BJ (cell line): ENCODE results near the gene FHOD3. TPM values are rescaled to one million over a fixed set of nuclear protein-coding genes. Genes with fewer than 3 reads are reported as not detected.

Experiments used
- CTCF ChIA-PET: fragments of 350-600 bp; formaldehyde crosslinking; extraction: SDS; loops from one replicate; lab custom pipeline; 2021; ENCODE audit warnings: antibody characterized with exemption, inconsistent platforms; lab: Yijun Ruan, JAX
- POLR2A ChIA-PET: fragments of 300-600 bp; sonication (Branson Sonifier 250); formaldehyde crosslinking; extraction: SDS; loops from one replicate; lab custom pipeline; 2021; ENCODE audit warnings: antibody characterized with exemption; lab: Charles Lee
- DNase-seq: peaks from one replicate; pipeline ENCODE4 v3.0.0-alpha.2; 2011; ENCODE audit warnings: low read depth
- H3K27me3 ChIP-seq: 2 replicates; pipeline ENCODE4 v1.6.0; 2011; ENCODE audit warnings: low read length; ENCODE audit not compliant: control insufficient read depth, insufficient read depth
- H3K36me3 ChIP-seq: 2 replicates; pipeline ENCODE4 v1.5.1; 2011; ENCODE audit warnings: low read length; ENCODE audit not compliant: control insufficient read depth, insufficient read depth
- H3K4me3 ChIP-seq: 2 replicates; pipeline ENCODE4 v1.5.1; 2011; ENCODE audit warnings: low read depth, mild to moderate bottlenecking, control low read depth, low read length
- polyA plus RNA-seq: library from polyadenylated mRNA; depleted of rRNA; stranded (reverse); fragments of >200 nt; gene quantifications from 2 replicates; pipeline ENCODE4 v1.2.3, GENCODE V29; 2011
- TF ChIP-seq, protein P1 (sequence below): IDR thresholded peaks from 2 replicates; pipeline ENCODE4 v1.5.1; 2011; ENCODE audit warnings: low read depth, mild to moderate bottlenecking, control low read depth, inconsistent platforms, low read length, moderate library complexity; ENCODE audit not compliant: insufficient read depth

Gene FHOD3
- polyA plus RNA-seq, 1 experiment = 24.6 TPM

DNA sequence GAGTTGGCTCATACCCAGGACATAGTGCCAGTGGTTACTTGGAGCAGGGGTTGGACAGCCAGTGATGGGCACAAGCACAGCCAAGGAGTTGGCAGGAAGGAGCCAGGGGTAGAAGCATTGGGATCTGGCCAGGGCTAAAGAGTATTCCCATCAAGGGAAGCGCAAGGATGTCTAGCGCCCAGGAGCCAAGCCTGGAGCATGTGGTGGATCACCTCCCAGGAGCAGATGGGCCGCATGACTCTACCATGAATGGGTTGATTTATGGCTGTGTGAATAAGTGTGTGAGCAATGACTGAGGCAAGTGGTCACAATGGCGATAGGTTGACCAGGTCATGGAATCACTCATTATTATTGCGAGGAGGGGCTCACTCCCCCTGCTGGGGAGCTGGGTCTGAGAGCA, 111.1 kb downstream of the FHOD3 start:
- ChIA-PET CTCF (interaction anchor here (1.0 to 1.1 kb wide), 2 partner anchors 9 to 10 kb away, joined by 3 read pairs; no protein-coding TSS in a partner anchor), POLR2A (no interaction called here)
- DNase-seq = no peak
- TF ChIP-seq, protein P1, sequence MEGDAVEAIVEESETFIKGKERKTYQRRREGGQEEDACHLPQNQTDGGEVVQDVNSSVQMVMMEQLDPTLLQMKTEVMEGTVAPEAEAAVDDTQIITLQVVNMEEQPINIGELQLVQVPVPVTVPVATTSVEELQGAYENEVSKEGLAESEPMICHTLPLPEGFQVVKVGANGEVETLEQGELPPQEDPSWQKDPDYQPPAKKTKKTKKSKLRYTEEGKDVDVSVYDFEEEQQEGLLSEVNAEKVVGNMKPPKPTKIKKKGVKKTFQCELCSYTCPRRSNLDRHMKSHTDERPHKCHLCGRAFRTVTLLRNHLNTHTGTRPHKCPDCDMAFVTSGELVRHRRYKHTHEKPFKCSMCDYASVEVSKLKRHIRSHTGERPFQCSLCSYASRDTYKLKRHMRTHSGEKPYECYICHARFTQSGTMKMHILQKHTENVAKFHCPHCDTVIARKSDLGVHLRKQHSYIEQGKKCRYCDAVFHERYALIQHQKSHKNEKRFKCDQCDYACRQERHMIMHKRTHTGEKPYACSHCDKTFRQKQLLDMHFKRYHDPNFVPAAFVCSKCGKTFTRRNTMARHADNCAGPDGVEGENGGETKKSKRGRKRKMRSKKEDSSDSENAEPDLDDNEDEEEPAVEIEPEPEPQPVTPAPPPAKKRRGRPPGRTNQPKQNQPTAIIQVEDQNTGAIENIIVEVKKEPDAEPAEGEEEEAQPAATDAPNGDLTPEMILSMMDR = no peak
- H3K4me3 ChIP-seq = no peak overlapping the region
- H3K27me3 ChIP-seq = no peaks in the 10 kb centered on the region
- no peaks in the 10 kb centered on the region; the same call in 1 of the 2 replicates for H3K36me3 ChIP-seq

DNA sequence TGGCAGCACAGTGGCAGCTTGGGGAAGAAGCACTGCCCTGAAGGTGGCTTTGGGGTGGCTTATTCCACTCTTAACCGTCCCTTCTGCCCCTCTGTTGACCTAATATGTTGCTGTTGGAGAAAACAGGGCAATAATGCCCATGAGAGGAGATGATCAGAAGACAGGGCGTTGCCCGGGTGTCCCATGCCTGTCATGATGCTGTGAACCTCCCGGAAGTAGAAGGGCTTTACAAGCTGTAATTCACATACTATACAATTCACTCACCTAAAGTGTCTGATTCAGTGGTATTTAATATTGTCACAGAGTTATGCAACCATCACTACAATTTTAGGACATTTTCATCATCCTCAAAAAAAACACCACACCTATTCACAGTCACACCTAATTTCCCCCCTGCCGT, 112.3 kb downstream of the FHOD3 start:
- TF ChIP-seq, protein P1 = no peak
- no peaks in the 10 kb centered on the region; the same call in 1 of the 2 replicates for H3K36me3 ChIP-seq
- POLR2A ChIA-PET = no interaction called here
- DNase-seq = no peak
- CTCF ChIA-PET = interaction anchor here (1.0 to 1.1 kb wide), 2 partner anchors 9 to 10 kb away, joined by 3 read pairs; no protein-coding TSS in a partner anchor
- no peaks in the 10 kb centered on the region for H3K27me3 ChIP-seq
- H3K4me3 ChIP-seq = no peak overlapping the region

DNA sequence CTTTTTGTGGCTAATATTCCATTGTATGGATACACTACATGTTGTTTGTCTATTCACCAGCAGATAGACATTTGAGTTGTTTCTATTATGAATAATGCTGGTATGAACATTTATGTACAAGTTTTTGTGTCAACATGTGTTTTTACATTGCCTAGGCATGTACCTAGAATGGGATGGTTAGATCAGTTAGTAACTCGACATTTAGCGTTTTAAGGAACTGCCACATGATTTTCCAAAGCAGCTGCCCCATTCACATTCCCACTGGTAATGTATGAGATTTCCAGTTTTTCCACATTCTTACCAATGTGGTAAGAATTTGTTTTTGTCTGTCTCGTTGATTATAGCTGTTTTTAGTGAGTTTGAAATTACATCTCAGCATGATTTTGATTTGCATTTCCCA, 112.8 kb downstream of the FHOD3 start:
- H3K4me3 ChIP-seq = no peak overlapping the region
- H3K36me3 ChIP-seq = no peaks in the 10 kb centered on the region; the same call in 1 of the 2 replicates
- TF ChIP-seq, protein P1 = no peak
- CTCF ChIA-PET = no interaction called here
- no peaks in the 10 kb centered on the region for H3K27me3 ChIP-seq
- POLR2A ChIA-PET = no interaction called here
- no peak for DNase-seq

DNA sequence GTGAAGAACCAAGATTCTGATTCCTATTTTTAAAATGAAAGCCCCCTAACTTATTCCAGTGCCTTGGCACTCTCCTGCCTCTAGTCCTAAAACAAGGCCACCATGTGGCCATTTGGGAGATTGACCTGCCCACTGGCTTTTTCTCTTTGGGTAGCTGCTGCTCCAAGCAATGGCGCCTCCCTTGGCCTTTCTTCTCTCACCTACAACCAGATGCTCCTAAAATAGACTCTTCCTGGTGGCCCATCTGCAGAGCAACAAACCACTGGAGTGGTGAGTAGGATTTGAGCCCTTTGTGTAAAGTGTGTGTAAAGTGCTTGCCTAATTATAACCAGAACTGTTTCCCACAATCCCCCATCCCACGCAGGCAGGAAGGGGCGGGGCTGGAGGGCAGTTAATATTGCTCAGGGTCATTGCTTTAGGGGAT, 114.2 kb downstream of the FHOD3 start:
- H3K4me3 ChIP-seq = no peak overlapping the region
- H3K36me3 ChIP-seq = no peaks in the 10 kb centered on the region; the same call in 1 of the 2 replicates
- POLR2A ChIA-PET = no interaction called here
- CTCF ChIA-PET = interaction anchor here (0.6 to 1.8 kb wide), 11 partner anchors 8 to 232 kb away, joined by 3 to 7 read pairs (median 3); partner anchors contain the start of gene FHOD3
- H3K27me3 ChIP-seq = no peaks in the 10 kb centered on the region
- no peak for DNase-seq
- TF ChIP-seq, protein P1 = peak; percentile 45

DNA sequence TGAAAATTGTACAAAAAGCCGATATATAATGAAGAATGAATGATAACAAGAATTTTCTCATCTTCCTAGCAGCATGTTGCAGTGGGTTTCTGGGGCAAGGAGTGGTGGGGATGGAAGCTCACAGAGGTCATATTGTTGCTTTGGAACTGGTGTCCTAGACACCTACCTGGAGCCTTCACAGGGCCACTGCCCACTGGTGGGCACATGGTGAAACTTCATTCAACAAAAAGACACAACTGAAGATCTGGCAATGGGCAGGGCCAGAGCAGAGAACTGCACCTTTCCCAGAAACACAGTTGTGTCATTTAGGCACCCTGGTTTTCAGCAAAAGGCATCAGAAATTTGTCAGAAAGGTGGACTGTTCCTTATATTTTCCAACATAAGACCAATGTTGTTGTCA, 115.3 kb downstream of the FHOD3 start:
- DNase-seq = no peak
- POLR2A ChIA-PET = no interaction called here
- TF ChIP-seq, protein P1 = peak; percentile 50
- no peaks in the 10 kb centered on the region; the same call in 1 of the 2 replicates for H3K36me3 ChIP-seq
- CTCF ChIA-PET = interaction anchor here (1.1 to 1.8 kb wide), 8 partner anchors 9 to 233 kb away, joined by 3 to 7 read pairs (median 4); partner anchors contain the start of gene FHOD3
- no peaks in the 10 kb centered on the region for H3K27me3 ChIP-seq
- no peak overlapping the region for H3K4me3 ChIP-seq
